SJSA1 (cell line): Measurements from ENCODE around the gene TPSB2. TPM values are rescaled to one million over a fixed set of nuclear protein-coding genes. Genes with fewer than 3 reads are reported as not detected.
"Not testable (repeated sequence)": the region's sequence is repeated elsewhere in the genome, so short reads cannot be mapped to it uniquely, and the experiment has no call there.

Experiments
- DNase-seq, 2 experiments: peaks; one replicate each; pipeline ENCODE4 v3.0.0-alpha.2; 2015 to 2020; ENCODE audit warnings: low spot score in 2 of 2, low read depth in 1 of 2
- H3K27ac ChIP-seq: fragments of 250-450 bp; sonication (Bioruptor Pico); 2 replicates; pipeline ENCODE4 v1.5.1; 2020; ENCODE audit warnings: mild to moderate bottlenecking, moderate library complexity
- H3K27me3 ChIP-seq: fragments of 250-450 bp; sonication (Bioruptor Pico); replicated peaks from 2 replicates; pipeline ENCODE4 v1.5.1; 2020; ENCODE audit warnings: mild to moderate bottlenecking, moderate library complexity
- H3K36me3 ChIP-seq: fragments of 250-450 bp; sonication (Bioruptor Pico); 2 replicates; pipeline ENCODE4 v1.5.1; 2020; ENCODE audit warnings: mild to moderate bottlenecking
- H3K4me1 ChIP-seq: fragments of 250-450 bp; sonication (Bioruptor Pico); replicated peaks from 2 replicates; pipeline ENCODE4 v1.6.1; 2021; ENCODE audit warnings: mild to moderate bottlenecking
- H3K4me3 ChIP-seq: fragments of 250-450 bp; sonication (Bioruptor Pico); 2 replicates; pipeline ENCODE4 v1.5.1; 2020; ENCODE audit warnings: mild to moderate bottlenecking
- H3K9me3 ChIP-seq: fragments of 250-450 bp; sonication (Bioruptor Pico); replicated peaks from 2 replicates; pipeline ENCODE4 v1.5.1; 2020; ENCODE audit warnings: mild to moderate bottlenecking
- total RNA-seq: library from RNA; depleted of rRNA; stranded (reverse); fragments of >200 nt; shearing (Covaris generic); gene quantifications from 2 replicates; pipeline ENCODE4 v1.2.3, GENCODE V29; 2014

Gene TPSB2
- total RNA-seq, 1 experiment from 2014 or later, result not detected

DNA sequence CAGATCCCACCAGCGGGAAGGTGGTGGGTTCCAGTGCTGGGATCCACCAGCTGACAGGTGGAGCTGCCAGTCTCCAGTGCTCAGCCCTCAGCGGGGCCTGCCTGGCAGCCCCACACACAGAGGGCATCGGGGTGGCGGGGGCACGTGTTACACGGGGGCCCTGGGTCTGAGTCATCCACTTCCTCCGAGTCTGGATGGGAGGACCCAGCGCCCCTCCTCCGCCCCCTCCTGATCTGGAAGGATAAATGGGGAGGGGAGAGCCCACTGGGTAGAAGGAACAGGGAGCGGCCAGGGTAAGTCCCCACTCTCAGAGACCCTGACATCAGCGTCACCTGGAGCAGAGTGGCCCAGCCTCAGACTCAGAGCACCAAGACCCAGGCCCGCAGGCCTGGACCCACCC, 10.5 kb upstream of the TPSB2 start, which contains the start of gene TPSAB1:
TPSAB1 (plus strand) TSS at position 270 of the 400 bp plus-strand sequence. CDS start 234 bp downstream, outside the sequence.
- not testable (repeated sequence) for H3K27ac ChIP-seq, DNase-seq, H3K36me3 ChIP-seq, H3K9me3 ChIP-seq, H3K4me1 ChIP-seq, H3K4me3 ChIP-seq
- H3K27me3 ChIP-seq, result peaks cover 12% of the 10 kb centered on the region

DNA sequence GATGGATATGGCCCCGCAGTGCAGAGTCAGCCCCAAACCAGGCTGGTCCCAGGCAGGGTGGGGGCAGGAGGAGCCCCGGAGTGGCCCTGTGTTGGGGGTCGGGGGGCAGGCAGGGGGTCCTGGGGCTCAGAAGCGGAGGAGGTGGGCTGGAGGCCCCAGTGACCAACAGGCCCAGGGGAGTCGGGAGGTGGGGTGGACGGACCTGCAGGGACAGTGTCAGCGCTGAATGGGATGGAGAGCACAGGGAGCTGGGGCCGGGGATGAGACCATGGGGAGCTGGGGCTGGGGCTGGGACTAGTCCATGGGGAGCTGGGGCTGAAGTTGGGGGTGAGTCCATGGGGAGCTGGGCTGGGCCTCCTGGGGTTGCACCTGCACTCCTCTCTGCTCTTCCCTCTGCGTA, 9.6 kb upstream of the TPSB2 start:
- not testable (repeated sequence) for H3K9me3 ChIP-seq, H3K4me1 ChIP-seq, H3K27me3 ChIP-seq, H3K36me3 ChIP-seq, H3K27ac ChIP-seq, H3K4me3 ChIP-seq, DNase-seq

DNA sequence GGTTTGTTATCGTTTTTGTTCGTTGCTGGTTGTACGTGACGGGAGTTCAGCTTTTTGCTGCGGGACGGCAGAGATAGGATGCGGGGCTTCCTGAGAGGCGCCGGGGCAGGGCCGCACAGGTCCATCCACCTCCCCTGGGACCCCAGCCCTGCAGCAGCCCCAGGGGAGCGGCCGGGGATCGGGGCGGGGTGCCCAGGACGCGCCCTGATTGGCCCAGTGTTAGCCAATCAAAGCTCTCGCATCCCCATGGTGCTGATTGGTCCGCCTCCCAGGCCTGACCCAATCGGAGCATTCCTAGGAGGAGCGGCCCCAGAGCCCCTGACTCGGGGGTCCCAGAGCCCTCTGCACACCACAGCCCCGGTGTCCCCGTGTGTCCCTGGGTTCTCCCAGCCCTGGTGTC, 8.9 kb upstream of the TPSB2 start:
- DNase-seq, H3K9me3 ChIP-seq, H3K27me3 ChIP-seq, H3K36me3 ChIP-seq, H3K27ac ChIP-seq, H3K4me3 ChIP-seq, H3K4me1 ChIP-seq: not testable (repeated sequence)

DNA sequence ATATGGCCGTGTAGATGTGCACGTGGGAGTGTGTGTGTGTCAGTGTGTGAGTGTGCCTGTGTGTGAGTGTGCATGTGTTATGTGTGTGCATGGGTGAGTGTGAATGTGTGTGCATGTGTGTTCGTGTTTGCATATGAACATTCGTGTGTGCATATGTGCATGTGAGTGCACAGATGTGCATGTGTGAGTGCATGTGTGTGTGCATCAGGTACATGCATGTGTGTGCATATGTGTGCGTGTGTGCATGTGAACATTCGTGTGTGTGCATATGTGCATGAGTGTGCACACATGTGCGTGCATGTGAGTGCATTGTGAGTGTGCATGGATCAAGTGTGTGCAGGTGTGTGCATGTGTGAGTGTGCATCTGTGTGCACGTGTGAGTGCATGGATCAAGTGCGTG, 8.0 kb upstream of the TPSB2 start:
- H3K4me3 ChIP-seq, result no peak overlapping the region
- no peak for DNase-seq
- H3K9me3 ChIP-seq, result no peaks in the 10 kb centered on the region
- no peaks in the 10 kb centered on the region for H3K4me1 ChIP-seq
- no peaks in the 10 kb centered on the region for H3K36me3 ChIP-seq
- H3K27me3 ChIP-seq, result peaks cover 7% of the 10 kb centered on the region; the same call in 1 of the 2 replicates
- H3K27ac ChIP-seq, result no peak overlapping the region

DNA sequence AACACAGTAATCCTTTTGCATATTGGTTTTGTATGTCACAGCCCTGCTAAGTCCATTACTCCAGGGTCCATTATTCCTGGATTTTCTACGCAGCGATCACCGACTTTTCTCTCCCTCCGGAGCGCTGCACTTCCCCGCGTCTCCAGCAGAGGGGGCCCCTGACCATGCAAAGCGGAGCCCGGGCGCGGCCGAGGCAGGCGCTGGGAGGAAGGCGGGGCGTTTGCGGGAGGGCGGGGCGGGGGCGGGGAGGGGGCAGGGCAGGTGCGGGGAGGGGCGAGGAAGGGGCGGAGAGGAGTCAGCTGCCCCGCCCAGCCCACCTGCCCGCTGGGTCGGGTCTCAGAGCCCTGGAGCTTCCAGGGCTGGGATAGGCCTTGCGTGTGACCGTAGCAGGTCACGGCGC, 6.7 kb upstream of the TPSB2 start:
- not testable (repeated sequence) for H3K4me3 ChIP-seq, H3K9me3 ChIP-seq, H3K27ac ChIP-seq, DNase-seq, H3K36me3 ChIP-seq, H3K4me1 ChIP-seq, H3K27me3 ChIP-seq

DNA sequence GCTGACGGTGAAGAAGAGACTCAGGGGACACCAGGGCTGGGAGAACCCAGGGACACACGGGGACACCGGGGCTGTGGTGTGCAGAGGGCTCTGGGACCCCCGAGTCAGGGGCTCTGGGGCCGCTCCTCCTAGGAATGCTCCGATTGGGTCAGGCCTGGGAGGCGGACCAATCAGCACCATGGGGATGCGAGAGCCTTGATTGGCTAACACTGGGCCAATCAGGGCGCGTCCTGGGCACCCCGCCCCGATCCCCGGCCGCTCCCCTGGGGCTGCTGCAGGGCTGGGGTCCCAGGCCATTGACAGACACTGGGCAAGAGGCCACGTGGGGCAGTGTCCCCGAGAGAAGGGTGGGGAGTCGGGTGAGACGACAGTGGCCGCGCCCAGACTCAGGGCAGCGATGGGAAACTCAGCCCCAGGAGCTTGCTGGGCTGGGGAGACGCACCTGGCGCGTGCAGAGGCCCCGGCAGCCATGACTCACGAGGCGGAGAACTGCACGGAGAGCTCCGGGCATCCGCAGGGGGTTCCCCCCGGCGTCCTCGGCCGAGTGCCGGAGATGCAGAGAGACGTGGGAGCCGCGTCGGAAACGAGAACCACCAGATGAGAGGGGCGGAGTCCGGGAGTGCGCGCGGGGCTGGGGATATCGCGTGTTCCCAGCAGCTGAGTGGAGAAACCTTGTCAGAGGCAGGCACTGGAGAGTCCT, 2.2 kb upstream of the TPSB2 start:
- not testable (repeated sequence) for H3K4me3 ChIP-seq, DNase-seq, H3K27ac ChIP-seq, H3K27me3 ChIP-seq, H3K9me3 ChIP-seq, H3K4me1 ChIP-seq, H3K36me3 ChIP-seq

DNA sequence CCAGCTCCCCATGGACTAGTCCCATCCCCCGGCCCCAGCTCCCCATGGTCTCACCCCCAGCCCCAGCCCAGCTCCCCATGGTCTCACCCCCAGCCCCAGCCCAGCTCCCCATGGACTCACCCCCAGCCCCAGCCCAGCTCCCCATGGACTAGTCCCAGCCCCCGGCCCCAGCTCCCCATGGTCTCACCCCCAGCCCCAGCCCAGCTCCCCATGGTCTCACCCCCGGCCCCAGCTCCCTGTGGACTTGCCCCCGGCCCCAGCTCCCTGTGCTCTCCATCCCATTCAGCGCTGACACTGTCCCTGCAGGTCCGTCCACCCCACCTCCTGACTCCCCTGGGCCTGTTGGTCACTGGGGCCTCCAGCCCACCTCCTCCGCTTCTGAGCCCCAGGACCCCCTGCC, 1.3 kb upstream of the TPSB2 start:
- not testable (repeated sequence) for H3K4me3 ChIP-seq, DNase-seq, H3K9me3 ChIP-seq, H3K36me3 ChIP-seq, H3K27me3 ChIP-seq, H3K4me1 ChIP-seq, H3K27ac ChIP-seq

DNA sequence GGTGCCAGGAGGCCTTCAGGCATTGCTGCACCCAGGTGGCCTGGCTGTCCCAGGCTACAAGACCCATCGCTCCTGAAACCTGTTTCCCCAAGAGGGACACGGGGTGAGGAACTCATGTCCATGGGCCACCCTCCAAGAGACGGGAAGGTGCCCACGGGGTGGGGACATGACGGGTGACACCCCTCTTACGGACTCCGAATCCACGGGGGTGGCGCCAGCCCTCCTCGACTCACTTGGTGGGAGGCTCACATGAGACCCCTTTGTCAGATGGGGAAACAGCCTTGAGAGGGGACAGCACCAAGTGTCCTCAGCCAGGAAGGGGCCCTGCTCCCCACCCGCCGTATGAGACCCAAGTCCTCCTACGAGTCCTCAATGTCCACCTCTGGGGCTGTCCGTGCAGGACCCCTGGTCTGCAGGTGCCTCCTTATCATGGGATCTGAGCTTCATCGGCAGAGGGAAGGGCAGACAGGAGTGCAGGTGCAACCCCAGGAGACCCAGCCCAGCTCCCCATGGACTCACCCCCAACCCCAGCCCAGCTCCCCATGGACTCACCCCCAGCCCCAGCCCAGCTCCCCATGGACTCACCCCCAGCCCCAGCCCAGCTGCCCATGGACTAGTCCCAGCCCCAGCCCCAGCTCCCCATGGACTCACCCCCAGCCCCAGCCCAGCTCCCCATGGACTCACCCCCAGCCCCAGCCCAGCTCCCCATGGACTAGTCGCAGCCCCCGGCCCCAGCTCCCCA, 658 bp upstream of the TPSB2 start:
- not testable (repeated sequence) for H3K9me3 ChIP-seq, H3K27ac ChIP-seq, H3K4me3 ChIP-seq, H3K36me3 ChIP-seq, H3K27me3 ChIP-seq, H3K4me1 ChIP-seq, DNase-seq

DNA sequence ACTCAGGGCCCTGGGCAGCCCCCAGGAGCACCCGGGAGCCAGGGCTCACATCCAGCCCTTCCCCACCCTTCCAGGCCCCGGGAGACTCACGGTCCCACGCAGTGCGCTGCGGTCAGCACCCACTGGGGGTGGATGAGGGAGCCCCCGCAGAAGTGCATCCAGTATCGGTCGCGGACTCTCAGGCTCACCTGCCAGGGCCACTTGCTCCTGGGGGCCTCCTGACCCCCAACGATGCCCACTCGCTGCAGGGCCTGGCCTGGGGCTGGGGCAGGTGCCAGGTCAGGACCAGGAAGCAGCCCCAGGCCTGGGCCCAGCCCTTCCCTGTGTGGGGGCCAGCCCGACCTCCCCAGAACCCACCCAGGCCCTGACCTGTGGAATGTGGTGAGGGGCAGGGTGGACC, 508 bp downstream of the TPSB2 start:
- H3K4me3 ChIP-seq, H3K36me3 ChIP-seq, H3K9me3 ChIP-seq, DNase-seq, H3K27ac ChIP-seq, H3K27me3 ChIP-seq, H3K4me1 ChIP-seq: not testable (repeated sequence)

DNA sequence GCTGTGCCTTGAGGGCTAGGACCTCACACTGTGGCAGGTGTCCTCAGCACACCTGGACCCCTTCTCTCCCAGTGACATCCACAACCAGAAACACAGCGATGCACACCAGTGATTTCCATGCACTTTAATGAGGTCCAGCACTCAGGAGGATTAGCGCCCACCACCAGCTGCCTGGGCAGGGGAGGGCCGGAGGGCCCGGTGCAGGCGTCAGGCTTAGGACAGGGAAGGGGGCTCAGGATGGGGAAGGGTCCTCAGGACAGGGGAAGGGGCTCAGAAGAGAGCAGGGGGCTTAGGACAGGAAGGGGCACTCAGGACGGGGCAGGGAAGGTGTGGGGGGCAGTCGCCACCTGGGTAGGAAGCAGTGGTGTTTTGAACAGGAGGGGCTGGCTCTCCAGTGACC, 1.8 kb downstream of the TPSB2 start:
- not testable (repeated sequence) for H3K4me1 ChIP-seq, H3K4me3 ChIP-seq, DNase-seq, H3K27ac ChIP-seq, H3K9me3 ChIP-seq, H3K36me3 ChIP-seq
- peaks cover 19% of the 10 kb centered on the region for H3K27me3 ChIP-seq

DNA sequence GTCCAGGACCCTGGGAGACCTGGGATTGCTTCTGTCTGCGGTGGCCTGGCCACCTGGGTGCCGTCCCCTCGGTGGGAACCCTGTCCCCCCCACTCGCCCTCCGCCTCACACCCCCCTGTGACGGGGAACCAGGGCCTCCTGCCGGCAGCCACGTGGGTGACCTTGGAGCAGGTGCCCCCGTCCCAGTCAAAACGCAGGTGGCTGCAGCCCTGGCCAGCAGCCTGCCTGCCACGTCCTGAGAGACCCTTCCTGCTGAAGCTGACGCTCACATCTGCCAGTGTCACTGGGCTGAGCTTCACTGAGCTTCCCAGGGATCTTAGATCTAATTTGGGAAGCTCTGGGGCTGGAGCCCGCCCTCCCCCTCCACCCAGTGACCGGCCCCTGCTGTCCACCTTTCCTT, 3.3 kb downstream of the TPSB2 start:
- not testable (repeated sequence) for H3K4me3 ChIP-seq, H3K4me1 ChIP-seq, H3K9me3 ChIP-seq, DNase-seq, H3K27ac ChIP-seq, H3K36me3 ChIP-seq
- H3K27me3 ChIP-seq, result peaks cover 34% of the 10 kb centered on the region

DNA sequence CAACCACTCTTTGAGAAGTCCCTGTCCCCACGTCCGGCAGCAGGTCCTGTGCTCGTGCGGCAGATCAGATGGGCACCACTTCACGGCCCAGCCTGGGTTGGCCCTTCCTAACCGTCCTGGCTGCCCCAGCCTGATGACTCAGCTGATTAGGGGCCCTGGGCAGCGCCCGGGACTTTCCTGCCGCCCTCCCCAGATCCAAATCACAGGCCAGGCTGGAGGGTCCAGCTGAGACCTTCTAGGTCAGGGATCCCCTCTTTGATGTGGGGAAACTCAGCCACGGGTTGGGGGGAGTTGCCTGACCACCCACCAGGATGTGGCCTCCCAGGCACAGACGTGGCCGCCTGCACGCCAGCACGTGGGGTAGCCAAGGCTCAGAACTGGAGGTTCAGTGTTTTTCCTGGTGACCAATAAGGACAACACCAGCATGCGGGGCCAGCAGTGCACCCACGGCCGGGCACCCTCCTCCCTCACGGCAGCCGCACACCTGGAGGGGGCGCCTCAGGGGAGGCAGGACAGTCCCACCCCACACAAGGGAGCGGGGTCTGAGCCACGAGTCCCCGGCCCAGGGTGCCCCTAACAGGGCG, 4.2 kb downstream of the TPSB2 start:
- H3K36me3 ChIP-seq, DNase-seq, H3K27ac ChIP-seq, H3K4me1 ChIP-seq, H3K9me3 ChIP-seq, H3K4me3 ChIP-seq: not testable (repeated sequence)
- peaks cover 43% of the 10 kb centered on the region for H3K27me3 ChIP-seq

DNA sequence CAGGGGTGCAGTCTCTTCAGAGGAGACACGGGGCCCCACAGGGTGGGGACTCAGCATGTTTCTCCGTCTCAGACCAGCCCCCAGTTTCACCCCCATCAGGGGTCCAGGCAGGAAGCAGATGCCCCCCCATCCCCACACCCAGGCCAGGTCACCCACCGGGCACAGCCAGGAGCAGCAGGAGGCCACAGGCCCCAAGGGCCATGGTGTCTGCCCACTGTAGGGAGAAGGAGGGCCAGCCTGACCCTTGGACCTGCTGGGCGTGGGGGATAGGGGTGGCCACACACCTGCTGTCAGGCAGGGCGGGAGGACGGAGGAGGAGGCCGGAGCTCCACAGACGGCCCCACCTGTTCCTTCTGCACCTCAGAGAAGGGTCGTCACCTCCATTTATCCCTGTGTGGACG, 4.9 kb downstream of the TPSB2 start, which contains the start of gene TPSG1:
TPSG1 (minus strand) TSS at position 218 of the 401 bp plus-strand sequence; CDS start at position 202, 16 bp downstream.
- no peak within 1 kb of the TSS for H3K4me3 ChIP-seq
- no peak for DNase-seq
- H3K27ac ChIP-seq, result no peak within 1 kb of the TSS
- H3K36me3 ChIP-seq, result no peaks in the 10 kb centered on the region
- no peaks in the 10 kb centered on the region for H3K9me3 ChIP-seq
- H3K4me1 ChIP-seq, result no peaks in the 10 kb centered on the region
- peaks cover 49% of the 10 kb centered on the region for H3K27me3 ChIP-seq

DNA sequence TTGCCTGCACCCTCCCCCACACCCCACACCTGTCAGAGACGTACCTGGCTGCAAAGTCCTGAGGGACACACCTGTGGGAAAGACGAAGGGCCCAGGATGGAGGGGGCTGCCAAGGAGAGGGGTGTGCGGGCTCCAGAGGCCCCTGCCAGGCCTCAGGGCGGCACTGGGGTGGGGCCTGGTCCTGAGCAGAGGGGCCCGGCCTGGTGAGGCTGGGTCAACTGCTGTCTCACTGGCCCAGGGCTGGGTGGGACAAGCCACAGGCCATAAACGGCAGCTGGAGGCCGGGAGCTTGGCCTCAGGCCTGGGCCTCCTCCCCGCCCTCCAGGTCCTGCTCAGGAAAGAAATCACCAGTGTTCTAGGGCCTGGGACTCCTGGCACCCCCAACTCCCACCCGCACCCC, 5.4 kb downstream of the TPSB2 start:
- Histone ChIP-seq H3K4me3 (no peak overlapping the region), H3K4me1 (no peaks in the 10 kb centered on the region), H3K27me3 (peaks cover 54% of the 10 kb centered on the region), H3K36me3 (no peaks in the 10 kb centered on the region), H3K9me3 (no peaks in the 10 kb centered on the region), H3K27ac (no peak overlapping the region)
- DNase-seq, result no peak
